Activated naive CD4-positive, alpha-beta T cell treated with anti-CD3 and anti-CD28 coated beads for 36 hours (primary cell): Measurements from ENCODE around the gene APOL2. TPM values are rescaled to one million over a fixed set of nuclear protein-coding genes. Genes with fewer than 3 reads are reported as not detected.
"Not testable (repeated sequence)": the region's sequence is repeated elsewhere in the genome, so short reads cannot be mapped to it uniquely, and the experiment has no call there.

Source experiments
- CTCF ChIA-PET: fragments of 350-600 bp; sonication (Branson Sonifier 250); formaldehyde crosslinking; loops from one replicate; lab custom pipeline; 2021; ENCODE audit warnings: antibody characterized with exemption; lab: Charles Lee
- DNase-seq: peaks from one replicate; pipeline ENCODE4 v3.0.0-alpha.2; 2020
- H3K27ac Mint-ChIP-seq: one replicate; pipeline ENCODE4 v1.8.0; 2021; ENCODE audit warnings: mild to moderate bottlenecking, mixed read lengths
- H3K27me3 Mint-ChIP-seq: one replicate; pipeline ENCODE4 v1.8.0; 2021; ENCODE audit warnings: low read depth, mixed read lengths
- H3K36me3 Mint-ChIP-seq: one replicate; pipeline ENCODE4 v1.8.0; 2021; ENCODE audit warnings: low read depth, mixed read lengths
- H3K4me1 Mint-ChIP-seq: one replicate; pipeline ENCODE4 v1.8.0; 2021; ENCODE audit warnings: low read depth, mixed read lengths
- H3K4me3 Mint-ChIP-seq: one replicate; pipeline ENCODE4 v1.8.0; 2021; ENCODE audit warnings: mild to moderate bottlenecking, moderate library complexity, mixed read lengths
- H3K9me3 Mint-ChIP-seq: one replicate; pipeline ENCODE4 v1.8.0; 2021; ENCODE audit warnings: mixed read lengths
- intact Hi-C: fragments of 100-400 bp; cut with micrococcal nuclease; formaldehyde crosslinking; loops from one replicate; pipeline ENCODE4 v1.15.1; 2023
- total RNA-seq, 2 experiments: library from RNA; stranded (reverse); gene quantifications; one replicate each; pipeline ENCODE4 v1.2.3, GENCODE V29; 2021

Gene APOL2
- total RNA-seq, 2 experiments from 2014 or later = 53.8 to 55.0 TPM

DNA sequence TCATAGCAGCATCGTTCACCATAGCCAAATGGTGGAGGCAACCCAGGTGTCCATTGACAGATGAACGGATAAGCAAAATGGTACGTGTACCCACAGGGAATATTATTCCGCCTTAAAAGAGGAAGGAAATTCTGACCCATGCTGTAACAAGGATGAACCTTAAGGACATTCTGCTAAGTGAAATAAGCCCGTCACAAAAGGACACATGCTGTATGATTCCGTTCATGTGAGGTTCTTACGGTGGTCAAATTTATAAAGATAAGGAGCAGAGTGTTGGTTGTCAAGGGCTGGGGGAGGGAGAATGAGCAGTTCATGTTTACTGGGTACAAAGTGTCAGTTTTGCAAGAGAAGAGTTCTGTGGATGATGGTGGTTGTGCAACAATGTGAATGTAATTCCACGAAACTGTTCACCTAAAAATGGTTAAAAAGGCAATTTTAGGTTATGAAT, 39.9 kb upstream of the APOL2 start:
- CTCF ChIA-PET = interaction anchor here (1.1 to 3.2 kb wide), 12 partner anchors 8 to 197 kb away, joined by 3 to 26 read pairs (median 6); partner anchors contain the start of gene APOL2
- peak overlapping the region; percentile 9 for H3K27ac Mint-ChIP-seq

DNA sequence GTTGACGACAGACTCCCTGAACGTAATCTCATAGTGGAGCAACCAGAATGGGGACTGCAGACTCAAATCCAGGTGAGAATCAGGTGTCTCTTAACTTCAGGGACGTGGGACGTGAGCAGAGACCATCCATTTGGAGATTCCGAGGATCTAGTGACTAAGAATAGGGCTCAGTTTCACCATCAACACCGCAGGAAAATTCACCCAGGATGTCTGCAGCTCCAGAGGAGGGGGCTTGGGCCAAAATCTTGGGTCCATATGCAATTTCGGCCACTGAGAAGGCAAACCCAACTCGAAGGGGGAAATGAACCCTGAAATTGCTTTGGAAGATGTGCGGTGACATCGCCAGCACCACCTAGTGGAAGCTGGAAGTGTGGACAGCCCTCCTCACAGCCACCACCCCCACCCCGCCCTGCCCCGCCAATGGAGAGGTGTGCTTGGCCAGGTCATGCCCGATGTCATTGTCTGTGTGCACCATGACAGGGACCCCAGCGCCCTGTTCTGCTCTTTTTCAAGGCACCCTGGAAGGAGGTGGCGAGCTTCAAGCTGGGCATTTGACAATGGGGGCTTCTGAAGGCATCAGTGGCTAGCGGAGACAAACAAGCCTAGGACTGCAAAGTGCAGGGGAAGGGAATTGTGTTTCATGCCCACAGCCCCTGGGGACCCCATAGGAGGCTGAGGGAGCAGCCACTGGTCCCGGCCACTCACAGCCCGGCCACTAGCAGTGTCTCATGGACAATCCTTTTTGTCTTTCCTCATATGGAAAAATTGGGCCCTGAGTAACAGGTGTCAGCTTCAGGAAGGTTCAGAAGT, 38.4 kb upstream of the APOL2 start:
- peaks cover 14% of the 10 kb centered on the region for H3K36me3 Mint-ChIP-seq
- CTCF ChIA-PET = interaction anchor here (0.5 to 3.2 kb wide), 22 partner anchors 10 to 905 kb away, joined by 3 to 26 read pairs (median 6); partner anchors contain the start of genes APOL1 and APOL2
- DNase-seq = peak; percentile 81

More for the DNA sequence above, 39.9 kb upstream of the APOL2 start:
- peaks cover 25% of the 10 kb centered on the region for H3K36me3 Mint-ChIP-seq
- peaks cover 23% of the 10 kb centered on the region for H3K4me1 Mint-ChIP-seq
- H3K27me3 Mint-ChIP-seq = no peaks in the 10 kb centered on the region
- DNase-seq = no peak
- intact Hi-C loops = no loop called here
- H3K9me3 Mint-ChIP-seq = no peaks in the 10 kb centered on the region
- no peak overlapping the region for H3K4me3 Mint-ChIP-seq

GRCh38 chr22:36274531-36274930, 35.2 kb upstream of the APOL2 start:
- intact Hi-C loops = no loop called here
- Mint-ChIP-seq H3K4me1 (peaks cover 23% of the 10 kb centered on the region), H3K27me3 (no peaks in the 10 kb centered on the region), H3K9me3 (no peaks in the 10 kb centered on the region), H3K4me3 (no peak overlapping the region), H3K36me3 (peaks cover 2% of the 10 kb centered on the region), H3K27ac (no peak overlapping the region)
- CTCF ChIA-PET = interaction anchor here (0.9 to 1.6 kb wide), 3 partner anchors 11 to 86 kb away, joined by 3 to 7 read pairs (median 5); no protein-coding TSS in a partner anchor
- no peak for DNase-seq

More for the DNA sequence above, 38.4 kb upstream of the APOL2 start:
- H3K4me1 Mint-ChIP-seq = peaks cover 23% of the 10 kb centered on the region
- no peaks in the 10 kb centered on the region for H3K27me3 Mint-ChIP-seq
- H3K9me3 Mint-ChIP-seq = no peaks in the 10 kb centered on the region
- H3K27ac Mint-ChIP-seq = peak overlapping the region; percentile 58
- intact Hi-C loops = loop anchor here (1.0 to 2.0 kb wide), 2 partner anchors 39 to 82 kb away; partner anchors contain the start of gene APOL2
- H3K4me3 Mint-ChIP-seq = no peak overlapping the region

- H3K4me1 Mint-ChIP-seq, H3K36me3 Mint-ChIP-seq, H3K9me3 Mint-ChIP-seq, H3K27me3 Mint-ChIP-seq, intact Hi-C loops, H3K27ac Mint-ChIP-seq, H3K4me3 Mint-ChIP-seq, DNase-seq: not testable (repeated sequence)
- CTCF ChIA-PET = interaction anchor here (0.6 to 0.9 kb wide), 3 partner anchors 8 to 197 kb away, joined by 3 read pairs; no protein-coding TSS in a partner anchor
Measured at GRCh38 chr22:36271951-36272350, 32.6 kb upstream of the APOL2 start.

DNA sequence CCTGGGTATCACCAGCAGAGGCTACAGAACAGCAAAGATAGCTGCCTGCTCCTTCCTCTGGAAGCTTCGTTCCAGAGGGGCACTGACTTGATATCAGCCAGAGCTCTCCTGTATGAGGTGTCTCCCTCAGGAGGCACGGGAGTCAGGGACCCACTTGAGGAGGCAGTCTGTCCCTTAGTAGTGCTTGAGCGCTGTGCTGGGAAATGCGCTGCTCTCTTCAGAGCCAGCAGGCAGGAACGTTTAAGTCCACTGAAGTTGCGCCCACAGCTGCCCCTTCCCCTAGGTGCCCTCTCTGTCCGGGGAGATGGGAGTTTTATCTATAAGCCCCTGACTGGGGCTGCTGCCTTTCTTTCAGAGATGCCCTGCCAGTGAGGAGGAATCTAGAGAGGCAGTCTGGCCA, 31.9 kb upstream of the APOL2 start:
- H3K36me3 Mint-ChIP-seq, H3K27me3 Mint-ChIP-seq, intact Hi-C loops, H3K9me3 Mint-ChIP-seq, H3K4me1 Mint-ChIP-seq, H3K4me3 Mint-ChIP-seq, H3K27ac Mint-ChIP-seq, DNase-seq: not testable (repeated sequence)
- CTCF ChIA-PET = interaction anchor here (0.7 to 0.9 kb wide), 2 partner anchors 30 to 963 kb away, joined by 3 read pairs; no protein-coding TSS in a partner anchor

GRCh38 chr22:36267896-36268485, 28.7 kb upstream of the APOL2 start:
- no peaks in the 10 kb centered on the region for H3K9me3 Mint-ChIP-seq
- no peak overlapping the region for H3K27ac Mint-ChIP-seq
- H3K36me3 Mint-ChIP-seq = peaks cover 27% of the 10 kb centered on the region
- intact Hi-C loops = no loop called here
- H3K4me1 Mint-ChIP-seq = no peaks in the 10 kb centered on the region
- no peaks in the 10 kb centered on the region for H3K27me3 Mint-ChIP-seq
- CTCF ChIA-PET = no interaction called here
- no peak for DNase-seq
- no peak overlapping the region for H3K4me3 Mint-ChIP-seq

DNA sequence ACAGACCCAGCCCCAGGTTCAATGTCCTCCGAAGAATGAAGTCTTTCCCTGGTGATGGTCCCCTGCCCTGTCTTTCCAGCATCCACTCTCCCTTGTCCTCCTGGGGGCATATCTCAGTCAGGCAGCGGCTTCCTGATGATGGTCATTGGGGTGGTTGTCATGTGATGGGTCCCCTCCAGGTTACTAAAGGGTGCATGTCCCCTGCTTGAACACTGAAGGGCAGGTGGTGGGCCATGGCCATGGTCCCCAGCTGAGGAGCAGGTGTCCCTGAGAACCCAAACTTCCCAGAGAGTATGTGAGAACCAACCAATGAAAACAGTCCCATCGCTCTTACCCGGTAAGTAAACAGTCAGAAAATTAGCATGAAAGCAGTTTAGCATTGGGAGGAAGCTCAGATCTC, 27.7 kb upstream of the APOL2 start:
- no peaks in the 10 kb centered on the region for H3K4me1 Mint-ChIP-seq
- no peak for DNase-seq
- intact Hi-C loops = no loop called here
- no peaks in the 10 kb centered on the region for H3K9me3 Mint-ChIP-seq
- no peak overlapping the region for H3K4me3 Mint-ChIP-seq
- H3K27ac Mint-ChIP-seq = no peak overlapping the region
- no peaks in the 10 kb centered on the region for H3K27me3 Mint-ChIP-seq
- H3K36me3 Mint-ChIP-seq = peaks cover 30% of the 10 kb centered on the region
- CTCF ChIA-PET = no interaction called here

DNA sequence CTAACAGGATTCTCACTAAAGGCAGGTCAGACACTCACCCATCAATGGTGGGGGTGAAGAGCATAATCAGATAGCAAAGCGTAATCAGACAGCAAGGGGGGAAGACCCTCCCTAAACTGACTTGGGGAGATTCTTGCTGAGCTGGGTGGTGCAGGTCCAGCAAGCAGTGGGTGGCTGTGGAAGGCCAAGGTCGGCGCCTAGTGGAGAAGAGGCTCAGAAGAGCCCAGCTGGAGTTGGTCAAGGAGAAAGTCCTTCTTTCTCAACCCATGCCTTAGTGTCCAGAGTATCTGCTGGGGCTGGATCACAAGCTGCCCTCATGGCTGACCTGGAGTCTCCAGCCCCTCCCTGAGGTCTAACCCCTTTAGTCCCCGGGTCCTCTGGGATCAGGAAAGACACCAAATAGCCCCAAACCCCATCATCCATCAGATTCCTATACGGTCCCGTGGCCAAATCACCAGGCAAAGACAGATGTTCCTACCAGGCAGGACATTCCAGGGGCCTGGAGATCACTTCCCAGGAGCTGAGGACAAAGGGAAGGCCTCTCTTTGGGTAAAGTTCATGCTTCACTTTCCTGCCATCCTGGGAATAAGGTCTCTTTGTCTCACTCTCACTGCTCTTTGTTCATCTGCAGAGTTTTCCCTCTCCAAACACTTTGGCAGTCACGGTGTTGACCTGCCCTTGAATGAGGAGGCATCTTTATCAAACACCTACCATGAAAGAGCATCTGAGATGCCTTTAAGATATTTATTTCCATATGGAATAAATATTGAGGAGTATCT, 24.7 kb upstream of the APOL2 start:
- H3K27ac Mint-ChIP-seq, H3K27me3 Mint-ChIP-seq, DNase-seq, H3K9me3 Mint-ChIP-seq, intact Hi-C loops, H3K4me3 Mint-ChIP-seq, H3K4me1 Mint-ChIP-seq: not testable (repeated sequence)
- CTCF ChIA-PET = interaction anchor here (0.6 to 1.4 kb wide), 3 partner anchors 8 to 43 kb away, joined by 3 to 6 read pairs (median 3); no protein-coding TSS in a partner anchor
- peaks cover 43% of the 10 kb centered on the region for H3K36me3 Mint-ChIP-seq

DNA sequence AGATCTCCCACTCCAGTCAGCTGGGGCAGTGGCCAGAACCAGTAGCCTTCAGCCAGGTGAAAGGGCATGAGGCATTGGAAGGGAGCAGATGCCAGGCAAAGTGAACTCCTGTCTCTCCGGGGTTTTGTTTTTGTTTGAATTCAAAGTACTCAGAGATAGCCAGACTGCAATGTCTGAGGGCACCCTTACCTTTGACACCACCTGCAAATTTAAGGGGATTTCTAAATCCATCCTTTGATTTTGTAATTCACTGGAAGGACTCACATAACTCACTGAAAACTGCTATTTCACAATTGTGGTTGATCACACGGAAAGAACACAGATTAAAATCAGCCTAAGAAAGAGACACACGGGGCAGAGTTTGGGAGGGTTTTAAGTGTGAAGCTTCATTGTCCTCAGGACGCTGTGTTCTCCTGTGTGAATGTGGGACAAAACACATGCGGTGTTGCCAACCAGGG, 23.9 kb upstream of the APOL2 start:
- H3K27me3 Mint-ChIP-seq, H3K9me3 Mint-ChIP-seq, DNase-seq, H3K27ac Mint-ChIP-seq, CTCF ChIA-PET, H3K4me3 Mint-ChIP-seq, intact Hi-C loops: not testable (repeated sequence)
- Mint-ChIP-seq H3K4me1 (peaks cover 11% of the 10 kb centered on the region), H3K36me3 (peaks cover 50% of the 10 kb centered on the region)

GRCh38 chr22:36262307-36262706, 23.0 kb upstream of the APOL2 start:
- peaks cover 51% of the 10 kb centered on the region for H3K36me3 Mint-ChIP-seq
- H3K9me3 Mint-ChIP-seq, H3K27me3 Mint-ChIP-seq, intact Hi-C loops, CTCF ChIA-PET, DNase-seq, H3K27ac Mint-ChIP-seq, H3K4me3 Mint-ChIP-seq: not testable (repeated sequence)
- H3K4me1 Mint-ChIP-seq = peaks cover 17% of the 10 kb centered on the region

DNA sequence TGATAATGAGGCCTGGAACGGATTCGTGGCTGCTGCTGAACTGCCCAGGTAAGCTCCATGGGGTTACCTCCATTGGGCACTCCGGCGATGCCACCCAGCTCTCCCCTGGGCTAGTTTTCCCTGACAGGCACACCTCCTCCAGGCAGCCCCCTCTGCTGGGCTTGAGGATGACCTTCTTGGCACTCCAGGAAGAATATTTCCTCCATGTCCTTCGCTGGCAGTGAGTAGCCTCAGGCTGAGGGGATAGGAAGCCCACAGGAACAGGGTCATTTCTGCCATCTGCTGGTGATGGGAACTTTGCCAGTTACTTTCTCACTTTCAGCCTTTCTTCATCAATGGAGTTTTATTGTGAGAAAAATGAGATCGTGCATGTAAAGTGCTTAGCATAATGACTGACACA, 22.3 kb upstream of the APOL2 start:
- Mint-ChIP-seq H3K4me1 (peaks cover 17% of the 10 kb centered on the region), H3K36me3 (peaks cover 49% of the 10 kb centered on the region)
- CTCF ChIA-PET = interaction anchor here (1.0 kb wide), 1 partner anchor 196 kb away, joined by 4 read pairs; no protein-coding TSS in a partner anchor
- DNase-seq, H3K27me3 Mint-ChIP-seq, H3K4me3 Mint-ChIP-seq, H3K27ac Mint-ChIP-seq, H3K9me3 Mint-ChIP-seq, intact Hi-C loops: not testable (repeated sequence)
